NCI-H2029 treated with DMSO at 0.1 percent for 48 hours (cell line): Measurements from ENCODE around the gene CDK6.
A peak's percentile ranks its signal among the peaks of the same experiment; 100 is the strongest.
"Not testable (repeated sequence)": the region's sequence is repeated elsewhere in the genome, so short reads cannot be mapped to it uniquely, and the experiment has no call there.

Experiments used
- DNase-seq: peaks from one replicate; lab custom pipeline; 2025; lab: John Stamatoyannopoulos, UW

Gene CDK6

DNA sequence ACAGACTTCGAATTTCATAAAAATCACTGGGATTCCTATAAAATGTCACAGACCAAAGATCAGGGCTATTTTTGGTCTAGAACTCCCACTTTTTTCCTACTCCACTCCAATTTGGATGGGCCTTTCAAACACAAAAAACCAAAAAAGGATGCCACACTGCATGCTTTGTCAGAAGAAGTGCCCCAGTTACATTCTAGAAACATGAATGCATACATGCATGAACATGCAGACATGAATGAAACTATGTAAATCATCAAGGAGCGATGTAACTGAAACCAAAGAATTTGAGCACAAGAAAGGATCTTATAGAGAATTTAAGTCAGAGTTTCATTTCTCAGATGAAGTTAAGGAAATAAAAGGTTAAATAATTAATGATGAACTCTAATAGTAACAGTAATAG lies 214.3 kb downstream of the CDK6 start:
- no peak for DNase-seq

DNA sequence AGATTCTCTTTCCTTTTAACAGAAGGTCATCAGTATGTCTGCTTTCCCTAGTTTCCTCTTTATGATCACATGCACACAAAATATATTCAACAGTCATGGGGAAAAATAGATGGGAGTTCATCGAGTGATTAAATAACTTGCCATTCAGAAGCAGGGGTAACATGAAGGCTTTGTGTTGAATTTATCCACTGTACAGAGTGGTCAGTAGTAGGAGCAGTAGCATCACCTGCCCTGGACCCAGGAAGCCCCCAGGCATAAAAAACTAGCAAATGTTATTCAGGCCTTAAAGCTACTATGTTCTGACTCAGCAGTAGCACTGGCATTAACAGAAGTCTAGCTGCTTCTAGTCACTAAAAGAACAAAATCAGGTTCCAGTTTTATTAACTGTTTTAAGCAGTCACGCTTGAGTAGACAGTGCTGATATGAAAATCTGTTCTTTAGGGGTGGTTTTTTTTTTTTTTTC lies 214.8 kb downstream of the CDK6 start:
- no peak for DNase-seq

DNA sequence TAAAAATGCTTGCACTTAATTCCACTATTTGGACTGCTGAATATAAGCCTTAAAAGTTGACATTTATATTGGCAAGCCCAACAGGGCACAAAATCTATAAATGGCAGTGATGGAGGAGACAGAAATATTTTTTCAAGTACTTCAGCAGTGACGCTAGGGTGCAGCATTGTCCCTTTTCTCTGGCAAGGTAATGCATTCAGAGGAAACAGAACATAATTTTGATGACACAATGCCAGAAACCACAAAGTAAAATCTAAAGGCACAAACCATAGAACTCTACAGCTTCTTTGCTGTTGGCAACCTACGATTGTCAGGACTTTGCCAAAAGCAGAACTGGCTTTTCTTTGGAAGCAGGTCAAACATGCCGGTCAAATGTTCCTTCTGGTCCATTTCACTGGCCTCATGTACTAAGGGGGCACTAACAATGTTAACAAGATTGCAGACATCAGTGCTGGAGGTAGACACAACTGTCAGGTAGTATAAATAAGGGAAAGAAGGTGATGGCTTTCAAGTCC lies 215.3 kb downstream of the CDK6 start:
- DNase-seq = peak; percentile 70

GRCh38 chr7:92615861-92616260 lies 220.5 kb downstream of the CDK6 start:
- no peak for DNase-seq

GRCh38 chr7:92614660-92615174 lies 221.7 kb downstream of the CDK6 start:
- DNase-seq = peak; percentile 28

DNA sequence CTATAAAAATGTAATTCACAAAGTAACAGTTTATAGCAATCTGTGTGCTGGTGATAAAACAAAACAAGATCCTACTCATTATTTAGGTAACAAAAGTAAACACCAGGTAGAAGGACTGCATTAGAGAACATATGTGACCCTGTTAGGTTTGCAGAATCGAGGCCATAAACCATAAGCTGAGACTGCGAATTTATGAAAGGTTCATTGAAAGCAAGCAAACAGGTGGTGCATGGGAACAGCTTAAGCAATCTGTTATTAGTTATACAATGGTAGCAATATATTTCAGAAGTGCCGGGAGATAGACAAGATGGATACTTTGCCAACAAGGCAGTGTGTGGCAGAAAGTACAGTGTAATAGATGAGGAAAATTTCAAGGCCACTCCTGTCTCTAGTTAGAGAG lies 222.7 kb downstream of the CDK6 start:
- no peak for DNase-seq

DNA sequence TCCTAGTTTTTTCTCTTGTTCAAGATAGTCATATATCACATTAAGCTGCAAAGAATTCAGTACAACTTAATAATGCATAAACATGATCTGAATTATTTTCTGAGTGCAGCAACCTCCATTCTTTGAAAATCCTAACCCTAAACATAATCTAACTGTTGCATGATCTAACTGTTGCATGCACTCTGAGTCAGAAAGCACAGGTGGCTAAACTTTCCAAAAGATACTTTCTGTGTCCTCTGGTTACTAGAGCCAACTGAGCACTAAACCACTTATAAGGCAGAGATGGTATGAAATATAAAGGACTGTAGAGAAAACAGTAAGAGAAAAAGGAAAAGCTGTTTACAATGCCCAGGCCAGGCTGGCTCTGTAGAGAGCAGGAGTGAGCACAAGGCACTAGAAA lies 223.2 kb downstream of the CDK6 start:
- DNase-seq = no peak

GRCh38 chr7:92612501-92612900 lies 223.9 kb downstream of the CDK6 start:
- DNase-seq = no peak

DNA sequence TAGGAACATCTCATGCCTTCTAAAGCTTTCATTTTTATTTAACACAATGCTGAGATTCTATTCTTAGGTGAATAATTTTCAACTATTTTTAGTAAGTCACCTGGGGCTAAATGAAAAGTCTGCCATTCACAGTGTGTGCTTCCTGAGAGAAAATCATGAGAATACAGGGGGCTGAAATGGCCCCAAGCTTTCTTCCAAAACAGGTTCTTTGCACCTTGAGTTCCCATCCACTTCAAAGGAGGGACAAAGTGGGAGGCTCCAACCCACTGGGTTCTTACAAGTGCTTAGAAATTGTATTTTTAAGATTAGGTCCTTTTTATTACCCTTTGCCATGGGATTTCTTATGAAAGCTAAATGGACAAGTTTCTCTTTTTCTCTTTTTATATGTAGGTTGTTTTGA lies 224.6 kb downstream of the CDK6 start:
- DNase-seq = no peak

DNA sequence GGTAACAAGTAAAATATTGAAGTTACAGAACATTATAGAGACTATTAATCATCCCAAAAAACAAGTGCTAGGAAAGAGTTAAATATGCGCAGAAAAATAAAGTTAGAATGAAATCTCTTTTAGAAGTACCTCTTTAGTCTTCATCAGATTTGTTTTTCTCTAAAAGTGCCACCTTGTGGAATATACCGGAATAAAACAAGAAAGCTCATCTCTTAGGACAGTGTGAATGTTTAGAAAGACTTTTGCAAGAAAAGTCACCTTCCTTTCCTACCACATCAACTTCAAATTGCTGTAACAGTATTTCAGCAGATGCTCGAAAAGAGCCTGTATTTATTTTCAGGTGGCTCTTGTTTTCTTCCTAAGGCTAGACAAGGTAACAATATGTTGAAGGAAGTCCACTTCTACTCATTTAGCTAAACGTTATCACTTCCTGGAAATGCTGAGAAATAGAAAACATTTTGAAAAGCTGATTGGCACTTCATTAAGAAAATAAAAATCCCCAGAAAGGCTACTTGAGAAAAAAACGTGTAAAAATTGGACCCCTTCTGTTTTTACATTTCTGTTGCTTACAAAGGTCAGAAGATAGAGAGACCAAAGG lies 226.4 kb downstream of the CDK6 start:
- no peak for DNase-seq

DNA sequence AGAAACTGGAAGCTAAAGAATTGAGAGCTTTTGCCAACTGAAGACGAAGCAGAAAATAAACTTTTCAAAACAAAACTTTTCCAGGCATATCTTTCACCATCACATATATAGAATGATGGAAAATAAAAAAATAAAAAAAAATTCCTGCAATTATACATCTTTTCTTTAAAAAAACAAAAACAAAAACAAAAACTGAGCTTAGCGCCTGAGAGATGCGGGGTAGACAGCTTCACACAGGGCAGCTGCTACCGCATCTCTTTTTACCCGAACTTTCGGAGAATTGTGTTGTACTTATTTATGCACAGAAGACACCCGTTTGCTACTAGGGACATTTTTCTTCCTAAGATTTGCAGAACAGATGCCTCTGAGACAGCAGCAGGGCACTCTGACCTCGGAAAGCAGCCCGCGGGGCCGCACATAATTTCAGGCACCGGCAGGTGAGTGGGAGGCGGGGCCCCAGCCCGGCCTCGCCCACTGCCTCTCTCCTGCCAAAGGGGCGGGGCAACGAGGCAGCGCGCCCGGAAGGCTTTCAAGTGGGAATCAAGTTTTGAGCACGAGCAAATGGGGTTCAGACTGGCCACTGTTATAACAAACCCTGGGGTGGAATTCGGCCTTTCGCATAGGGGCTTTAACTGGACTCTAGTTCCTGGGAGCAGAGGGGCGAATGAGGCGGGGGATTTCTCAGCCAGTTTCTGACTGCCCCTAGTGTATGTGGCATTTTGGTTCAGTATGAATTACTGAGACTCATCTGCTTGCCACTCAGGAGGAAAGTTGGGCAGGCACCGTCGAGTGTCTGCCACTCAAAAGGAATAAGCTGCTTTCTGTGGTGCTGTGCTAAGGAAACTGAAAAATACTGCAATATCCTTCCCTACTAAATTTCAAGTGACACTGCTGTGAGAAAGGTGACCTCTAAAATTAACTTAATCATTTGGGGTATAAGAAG lies 227.7 kb downstream of the CDK6 start:
- no peak for DNase-seq

GRCh38 chr7:92606985-92607384 lies 229.4 kb downstream of the CDK6 start:
- DNase-seq = no peak

DNA sequence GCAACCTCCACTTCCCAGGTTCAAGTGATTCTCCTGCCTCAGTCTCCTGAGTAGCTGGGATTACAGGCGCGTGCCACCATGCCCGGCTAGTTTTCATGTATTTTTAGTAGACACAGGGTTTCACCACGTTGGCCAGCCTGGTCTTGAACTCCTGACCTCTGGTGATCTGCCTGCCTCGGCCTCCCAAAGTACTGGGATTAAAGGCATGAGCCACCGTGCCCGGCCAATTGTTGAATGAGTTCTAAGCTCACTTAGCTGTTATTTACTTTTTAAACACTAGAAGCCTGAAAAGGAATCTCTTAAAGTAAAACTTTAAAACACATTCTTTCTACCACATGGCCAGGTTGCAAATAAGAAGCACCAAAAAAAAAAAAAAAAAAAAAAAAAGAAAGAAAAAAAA lies 231.9 kb downstream of the CDK6 start:
- not testable (repeated sequence) for DNase-seq

DNA sequence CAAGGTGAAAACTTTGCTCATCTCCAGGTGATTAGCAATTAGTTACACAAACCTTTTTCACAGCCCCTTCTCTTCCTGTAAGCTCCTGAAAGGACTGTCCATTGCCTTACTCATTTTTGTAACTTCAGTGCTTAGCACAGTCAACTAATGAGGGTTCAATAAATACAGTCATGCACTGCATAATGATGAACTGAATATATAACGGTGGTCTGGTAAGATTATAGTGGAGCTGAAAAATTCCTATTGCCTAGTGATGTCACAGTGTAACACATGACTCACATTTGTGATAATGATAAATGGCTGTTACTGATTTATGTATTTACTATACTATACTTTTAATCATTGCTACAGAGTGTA lies 233.3 kb downstream of the CDK6 start:
- no peak for DNase-seq

DNA sequence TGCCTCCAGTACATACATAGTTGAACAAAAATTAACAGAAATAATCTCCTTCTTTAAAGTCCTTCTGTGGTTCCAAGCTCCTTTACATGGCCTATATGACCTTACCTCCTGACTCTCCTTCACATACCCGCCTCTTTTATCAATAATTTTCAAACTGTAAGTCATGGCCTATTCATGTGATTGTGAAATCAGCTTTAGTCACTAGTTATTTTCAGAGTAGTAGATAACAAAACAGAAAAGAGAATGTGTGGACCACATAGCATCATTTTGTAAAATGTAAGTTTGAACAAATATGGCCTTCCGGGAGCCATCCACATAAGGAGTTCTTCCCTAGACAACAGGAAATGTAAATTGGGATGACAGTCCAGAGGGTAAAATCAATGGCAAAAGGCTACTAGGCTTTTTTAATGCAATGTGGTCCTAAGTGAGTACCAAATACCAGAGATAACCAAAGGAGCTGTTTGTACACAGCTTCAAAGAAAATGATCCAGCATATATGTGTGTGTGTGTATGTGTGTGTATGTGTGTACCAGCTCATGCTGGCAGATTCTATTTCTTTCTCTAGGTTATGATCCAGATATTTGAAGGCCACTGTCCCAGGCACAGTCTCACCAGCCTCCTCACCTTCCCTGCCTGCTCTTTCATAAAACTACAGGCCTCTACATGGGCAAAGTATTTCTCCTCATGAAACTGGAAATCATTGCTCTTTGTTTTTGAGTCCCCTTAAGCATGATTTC lies 233.9 kb downstream of the CDK6 start:
- no peak for DNase-seq

DNA sequence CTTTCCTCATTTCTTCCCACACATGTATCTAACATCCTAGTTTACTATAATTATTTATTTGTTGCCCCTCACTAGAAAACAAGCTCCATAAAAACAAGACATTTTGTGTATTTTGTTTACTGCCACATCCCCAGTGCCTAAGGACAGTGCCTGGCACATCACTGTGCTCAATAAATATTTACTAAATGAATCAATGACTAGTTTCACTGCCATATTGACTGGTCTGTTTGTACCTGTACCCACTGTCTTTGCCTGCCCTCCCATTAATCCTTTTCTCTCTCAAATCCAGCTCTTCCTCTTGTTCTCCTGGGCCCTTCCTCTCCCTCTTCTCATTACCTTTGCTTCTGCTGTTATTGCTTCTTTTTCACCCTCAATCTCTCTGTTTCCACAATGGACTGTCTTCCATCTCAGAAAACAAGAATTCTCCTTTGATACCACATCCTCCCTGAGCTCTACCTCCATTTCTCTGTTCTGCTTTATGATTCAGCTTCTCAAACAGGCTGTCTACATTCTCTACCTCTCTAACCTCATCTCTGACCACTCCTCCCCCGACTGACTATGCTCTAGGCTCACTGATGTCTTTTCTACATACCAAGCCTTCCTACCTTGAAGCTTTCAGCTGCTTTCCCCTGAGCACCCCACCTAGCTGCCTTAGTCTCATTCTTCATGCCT lies 237.9 kb downstream of the CDK6 start:
- no peak for DNase-seq

- no peak for DNase-seq
Measured at GRCh38 chr7:92595281-92595680, 241.1 kb downstream of the CDK6 start.

- DNase-seq = no peak
Measured at GRCh38 chr7:92594746-92595145, 241.6 kb downstream of the CDK6 start.

- no peak for DNase-seq
Measured at GRCh38 chr7:92590711-92591310, 245.6 kb downstream of the CDK6 start.

DNA sequence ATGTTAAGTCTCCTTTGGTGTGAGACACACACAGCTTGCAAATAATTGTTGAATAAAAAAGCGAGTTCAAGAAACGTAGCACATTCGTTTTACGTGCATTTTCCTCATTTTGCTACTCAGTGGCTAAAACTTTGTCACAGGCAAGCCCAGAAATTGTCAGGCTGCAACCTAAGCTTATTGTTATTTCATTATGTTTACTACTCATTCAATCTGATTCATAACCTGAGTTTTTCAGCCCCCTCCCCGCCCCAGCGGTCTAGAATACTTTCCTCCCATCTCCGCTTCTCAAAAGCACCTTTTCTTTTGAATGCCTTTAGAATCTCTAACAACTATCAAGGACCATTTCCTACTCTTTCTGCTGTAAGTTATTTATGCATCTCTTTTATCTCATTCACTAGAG lies 247.3 kb downstream of the CDK6 start:
- no peak for DNase-seq

- DNase-seq = no peak
Measured at GRCh38 chr7:92588561-92588960, 247.8 kb downstream of the CDK6 start.
